Pancreas (tissue), 10 donors: Measurements from ENCODE around the gene TGFB2. TPM values are rescaled to one million over a fixed set of nuclear protein-coding genes. Genes with fewer than 3 reads are reported as not detected.

Experiments
- ATAC-seq, 4 donors: fragments of 200-7000 bp; cut with Tn5 transposase; one replicate each; pipeline versions ENCODE4 v1.8.0 to v1.9.1; 2020; ENCODE audit warnings: mild to moderate bottlenecking in 4 of 4, moderate library complexity in 4 of 4
- DNase-seq, 6 donors: peaks; one replicate each; pipeline ENCODE4 v3.0.0-alpha.2; 2020
- FAIRE-seq: peaks from 2 replicates; lab custom pipeline; 2012; peaks lifted over from hg19 to GRCh38; lab: Jason Lieb, UNC
- H3K27ac ChIP-seq, 4 donors: fragments of 200-600 bp; sonication (generic); 1 replicate in 3 of 4; 2 replicates in 1 of 4; pipeline versions ENCODE4 v1.5.0 to v1.8.0; 2020
- H3K27me3 ChIP-seq, 4 donors: fragments of 200-600 bp; one replicate each; pipeline ENCODE4 v1.8.0; 2021
- H3K36me3 ChIP-seq, 3 donors: fragments of 200-600 bp; sonication (generic) in 1 of 3; one replicate each; pipeline versions ENCODE4 v1.5.0 to v1.8.0; 2020 to 2021
- H3K4me1 ChIP-seq, 3 donors: fragments of 200-600 bp; one replicate each; pipeline ENCODE4 v1.8.0; 2021
- H3K4me3 ChIP-seq, 4 donors: fragments of 200-600 bp; sonication (generic) in 2 of 4; one replicate each; pipeline versions ENCODE4 v1.5.0 to v1.8.0; 2020 to 2021
- H3K9me3 ChIP-seq, 4 donors: fragments of 200-600 bp; one replicate each; pipeline ENCODE4 v1.8.0; 2021
- CTCF ChIP-seq, 4 donors: fragments of 200-600 bp; sonication (generic) in 3 of 4; IDR thresholded peaks; one replicate each; pipeline versions ENCODE4 v1.5.0 to v1.8.0; 2021; ENCODE audit warnings: antibody characterized with exemption in 4 of 4
- WGBS, 2 donors: extraction: QIAGEN DNeasy Blood & Tissue Kit; methylation state at CpG; one replicate each; pipeline ENCODE4 v1.1.7; 2013; 5-methylcytosine and 5-hydroxymethylcytosine counted together
- intact Hi-C, 3 donors: fragments of 100-400 bp; cut with DNase I; formaldehyde crosslinking; loops; one replicate each; pipeline versions ENCODE4 v1.11.1 to v1.14.2; 2022
- polyA plus RNA-seq, 2 donors: library from polyadenylated mRNA; stranded (reverse); fragments of 200-250 nt; gene quantifications; one replicate each; pipeline ENCODE4 v1.2.3, GENCODE V29; 2013
- total RNA-seq, 6 donors: library from RNA; stranded (reverse); fragmentation: NEBNext Ultra II Directional in 4 of 6; extraction: Animal tissue kit (Norgen Biotek cat#: 25700) in 4 of 6; gene quantifications; one replicate each; pipeline versions ENCODE4 v1.2.1 to v1.2.4, GENCODE V29; 2021 to 2023
- donor health status: healthy with polysubstance abuse.
- donor health status: DM: no; HTN: no; CAD: no; lungs with moderate emphysema.
- donor health status: DM: no; HTN: no; CAD: no.
- donor health status: control.
- donor health status: control.
- donor health status: Bipolar disorder and iron deficiency.
- donor health status: DM: yes; HTN: yes; CAD: no.
- donor health status: DM: no; HTN: no; CAD: no.
- donor health status: DM: no; HTN: no; CAD: no.
- donor health status: DM: yes; HTN: yes; CAD: no.

The TGFB2 gene
- total and polyA plus RNA-seq, 8 donors: 1.6 to 20.3 (median 2.9) TPM

GRCh38 chr1:218454700-218455282 is 109.7 kb downstream of the TGFB2 start:
- TF ChIP-seq CTCF (IDR thresholded peaks at IDR 0.05): no peak
- Histone ChIP-seq H3K27ac (no peak overlapping the region), H3K27me3 (no peaks in the 10 kb centered on the region), H3K9me3 (no peaks in the 10 kb centered on the region), H3K36me3 (no peaks in the 10 kb centered on the region), H3K4me3 (no peak overlapping the region), H3K4me1 (no peaks in the 10 kb centered on the region)
- 80 to 92% methylated on average over 2 of the region's 2 CpGs for WGBS, 2 donors
- no peak for FAIRE-seq
- no peak for ATAC-seq
- no peak for DNase-seq
- intact Hi-C loops: no loop called here

- H3K27ac ChIP-seq: no peak overlapping the region
- intact Hi-C loops: no loop called here
- no peak overlapping the region for H3K4me3 ChIP-seq
- no peak for ATAC-seq
- no peak for DNase-seq
- whole genome bisulfite sequencing, 2 donors: 71 to 78% methylated on average over 3 of the region's 3 CpGs
- FAIRE-seq: no peak
- H3K9me3 ChIP-seq: no peaks in the 10 kb centered on the region
- H3K4me1 ChIP-seq: peaks cover 0 to 3% (median 0%) of the 10 kb centered on the region in 3 donors
- no peaks in the 10 kb centered on the region for H3K36me3 ChIP-seq
- TF ChIP-seq CTCF (IDR thresholded peaks at IDR 0.05): no peak
- no peaks in the 10 kb centered on the region for H3K27me3 ChIP-seq
Observed at GRCh38 chr1:218456444-218456843, 111.3 kb downstream of the TGFB2 start.

GRCh38 chr1:218459450-218459849 is 114.3 kb downstream of the TGFB2 start:
- intact Hi-C loops: no loop called here
- no peaks in the 10 kb centered on the region for H3K9me3 ChIP-seq
- peak overlapping the region in 2 of 4 donors; percentile 31 to 57 for H3K27ac ChIP-seq
- H3K4me1 ChIP-seq: peaks cover 0 to 3% (median 0%) of the 10 kb centered on the region in 3 donors
- no peaks in the 10 kb centered on the region for H3K27me3 ChIP-seq
- DNase-seq (no peak), ATAC-seq (peak in 1 of 4 donors; percentile 23), FAIRE-seq (no peak)
- no peak overlapping the region for H3K4me3 ChIP-seq
- WGBS, 2 donors: 67 to 78% methylated on average over 8 of the region's 8 CpGs
- no peak for TF ChIP-seq CTCF (IDR thresholded peaks at IDR 0.05)
- H3K36me3 ChIP-seq: no peaks in the 10 kb centered on the region

- no peaks in the 10 kb centered on the region for H3K36me3 ChIP-seq
- WGBS, 2 donors: 24 to 33% methylated on average over 6 of the region's 6 CpGs
- H3K4me1 ChIP-seq: peaks cover 0 to 3% (median 0%) of the 10 kb centered on the region in 3 donors
- ATAC-seq (peak; percentile 63 to 84 (median 80)), FAIRE-seq (no peak), DNase-seq (peak in 1 of 6 donors; percentile 17)
- intact Hi-C loops: no loop called here
- H3K27me3 ChIP-seq: no peaks in the 10 kb centered on the region
- no peaks in the 10 kb centered on the region for H3K9me3 ChIP-seq
- TF ChIP-seq CTCF (IDR thresholded peaks at IDR 0.05): no peak
- H3K4me3 ChIP-seq: no peak overlapping the region
- peak overlapping the region in 2 of 4 donors; percentile 31 to 57 for H3K27ac ChIP-seq
Observed at GRCh38 chr1:218459878-218460711, 115.0 kb downstream of the TGFB2 start.
